ENCODE measurements around the gene VEGFB. TPM values are rescaled to one million over a fixed set of nuclear protein-coding genes. Genes with fewer than 3 reads are reported as not detected.

Gene VEGFB
- total RNA-seq, 2 experiments from 2014 or later, result 78.9 to 82.1 TPM

DNA sequence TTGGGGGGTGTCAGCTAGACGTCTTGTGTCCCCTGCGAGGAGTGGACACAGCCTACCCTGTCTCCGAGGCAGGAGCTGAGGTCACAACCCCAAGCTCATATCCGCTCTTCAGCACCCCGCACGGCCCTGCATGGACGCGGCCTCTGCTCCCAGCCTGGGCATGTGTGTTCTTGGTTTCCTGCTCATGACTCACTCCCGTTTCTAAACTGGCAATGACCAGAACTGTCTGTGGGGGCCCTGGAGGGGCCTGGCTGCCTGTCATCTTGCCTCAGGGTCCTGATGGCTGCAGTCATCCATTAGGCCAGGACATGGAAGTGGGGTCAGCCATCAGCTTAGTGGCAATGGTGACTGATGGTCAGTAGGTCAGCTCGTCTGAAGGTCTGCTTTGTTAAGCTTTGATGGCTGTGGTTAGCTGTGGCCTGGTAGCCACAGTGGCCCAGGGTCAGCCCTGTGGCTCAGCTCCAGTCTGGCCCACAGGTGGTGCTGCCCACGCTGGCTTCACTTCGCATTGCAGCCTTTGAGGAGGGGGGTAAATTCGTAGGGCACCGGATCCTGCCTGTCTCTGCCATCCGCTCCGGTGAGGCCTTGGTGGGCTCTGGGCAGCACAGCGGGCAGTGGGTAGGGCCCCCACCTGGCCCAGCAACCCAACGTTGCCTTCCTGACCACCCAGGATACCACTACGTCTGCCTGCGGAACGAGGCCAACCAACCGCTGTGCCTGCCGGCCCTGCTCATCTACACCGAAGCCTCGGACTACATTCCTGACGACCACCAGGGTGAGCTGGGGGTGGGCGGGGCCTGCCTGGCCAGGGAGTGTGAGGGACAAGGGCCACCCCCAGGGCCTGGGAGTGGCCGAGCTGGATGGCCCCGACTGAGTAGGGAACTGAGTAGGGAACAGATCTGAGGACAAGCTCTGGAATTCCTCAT is 28.9 kb downstream of the VEGFB start:
- H3K9me3 Mint-ChIP-seq, result no peaks in the 10 kb centered on the region
- peaks cover 11% of the 10 kb centered on the region for H3K36me3 Mint-ChIP-seq
- intact Hi-C loops (cut with micrococcal nuclease), result no loop called here
- H3K27me3 Mint-ChIP-seq, result no peaks in the 10 kb centered on the region
- no peak overlapping the region for H3K27ac Mint-ChIP-seq
- DNase-seq, result no peak
- ChIA-PET POLR2A (interaction anchor here (0.8 kb wide), 1 partner anchor 9 kb away, joined by 3 read pairs; no protein-coding TSS in a partner anchor), CTCF (interaction anchor here (0.9 to 1.5 kb wide), 2 partner anchors 17 to 37 kb away, joined by 3 read pairs; partner anchors contain the start of genes CATSPERZ and PPP1R14B)
- H3K4me3 Mint-ChIP-seq, result no peak overlapping the region
- peaks cover 12% of the 10 kb centered on the region for H3K4me1 Mint-ChIP-seq (ENCODE audit: low read depth)

DNA sequence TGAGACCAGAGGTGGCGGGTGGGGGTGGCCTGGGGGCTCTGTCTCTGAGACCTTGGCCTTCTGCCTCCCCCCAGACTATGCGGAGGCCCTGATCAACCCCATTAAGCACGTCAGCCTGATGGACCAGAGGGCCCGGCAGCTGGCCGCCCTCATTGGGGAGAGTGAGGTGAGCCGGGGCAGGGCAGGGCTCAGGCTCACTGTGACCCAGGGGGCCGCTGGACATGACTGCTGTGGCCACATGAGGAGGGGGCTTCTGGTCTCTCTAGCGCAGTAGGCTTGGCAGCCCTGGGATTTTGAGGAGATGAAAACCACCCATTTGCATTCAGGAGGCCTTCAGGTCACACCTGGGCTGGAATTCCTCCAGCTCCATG is 29.5 kb downstream of the VEGFB start:
- Mint-ChIP-seq H3K36me3 (peaks cover 13% of the 10 kb centered on the region), H3K27ac (no peak overlapping the region), H3K4me1 (ENCODE audit: low read depth) (peaks cover 18% of the 10 kb centered on the region), H3K27me3 (no peaks in the 10 kb centered on the region), H3K4me3 (no peak overlapping the region), H3K9me3 (no peaks in the 10 kb centered on the region)
- DNase-seq, result no peak
- ChIA-PET CTCF (interaction anchor here (0.9 to 1.5 kb wide), 2 partner anchors 18 to 37 kb away, joined by 3 read pairs; partner anchors contain the start of genes CATSPERZ and PPP1R14B), POLR2A (interaction anchor here (0.8 kb wide), 1 partner anchor 9 kb away, joined by 3 read pairs; no protein-coding TSS in a partner anchor)
- intact Hi-C loops (cut with micrococcal nuclease), result no loop called here

DNA sequence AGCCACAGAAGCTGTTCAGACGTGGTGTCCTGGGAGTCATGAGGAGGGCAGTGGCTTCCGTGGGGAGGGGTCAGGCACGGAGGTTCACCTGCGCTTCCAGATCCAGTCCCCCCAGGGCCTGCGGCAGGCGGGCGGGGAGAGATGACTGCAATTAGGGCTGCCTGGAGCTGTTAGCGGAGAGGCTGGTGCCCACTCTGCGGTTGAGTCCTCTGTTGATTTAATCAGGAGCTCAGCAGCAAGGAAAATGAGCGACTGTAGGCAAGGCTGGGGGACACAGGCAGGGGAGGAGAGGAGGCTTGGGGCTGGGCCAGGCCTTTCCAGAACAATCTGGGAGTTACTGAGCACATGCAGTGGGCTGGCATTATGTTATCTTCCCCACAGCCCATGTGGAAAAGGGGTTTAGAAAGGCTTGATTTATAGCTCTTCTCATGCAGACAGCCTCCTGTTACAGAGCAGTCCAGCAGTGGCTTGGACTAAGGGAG is 30.0 kb downstream of the VEGFB start:
- CTCF ChIA-PET, result interaction anchor here (0.9 to 1.9 kb wide), 3 partner anchors 14 to 36 kb away, joined by 3 to 7 read pairs (median 3); partner anchors contain the start of genes CATSPERZ, PLCB3 and PPP1R14B
- H3K27ac Mint-ChIP-seq, result no peak overlapping the region
- no peaks in the 10 kb centered on the region for H3K27me3 Mint-ChIP-seq
- no peaks in the 10 kb centered on the region for H3K9me3 Mint-ChIP-seq
- intact Hi-C loops (cut with micrococcal nuclease), result no loop called here
- H3K4me1 Mint-ChIP-seq (ENCODE audit: low read depth), result peaks cover 18% of the 10 kb centered on the region
- POLR2A ChIA-PET, result interaction anchor here (0.8 kb wide), 1 partner anchor 10 kb away, joined by 3 read pairs; no protein-coding TSS in a partner anchor
- H3K36me3 Mint-ChIP-seq, result peaks cover 12% of the 10 kb centered on the region
- DNase-seq, result no peak
- no peak overlapping the region for H3K4me3 Mint-ChIP-seq

GRCh38 chr11:64265176-64266160 is 31.1 kb downstream of the VEGFB start:
- Mint-ChIP-seq H3K4me3 (no peak overlapping the region), H3K27ac (no peak overlapping the region), H3K9me3 (no peaks in the 10 kb centered on the region), H3K27me3 (no peaks in the 10 kb centered on the region), H3K4me1 (ENCODE audit: low read depth) (peaks cover 11% of the 10 kb centered on the region), H3K36me3 (peaks cover 13% of the 10 kb centered on the region)
- ChIA-PET CTCF (interaction anchor here (1.0 to 1.9 kb wide), 4 partner anchors 11 to 36 kb away, joined by 3 to 7 read pairs (median 4); partner anchors contain the start of genes PLCB3 and PPP1R14B), POLR2A (no interaction called here)
- intact Hi-C loops (cut with micrococcal nuclease), result no loop called here
- DNase-seq, result no peak

- Mint-ChIP-seq H3K36me3 (peaks cover 13% of the 10 kb centered on the region), H3K4me3 (no peak overlapping the region), H3K27ac (no peak overlapping the region), H3K9me3 (no peaks in the 10 kb centered on the region), H3K27me3 (no peaks in the 10 kb centered on the region), H3K4me1 (ENCODE audit: low read depth) (peaks cover 11% of the 10 kb centered on the region)
- ChIA-PET POLR2A (no interaction called here), CTCF (interaction anchor here (1.3 to 1.9 kb wide), 2 partner anchors 12 to 16 kb away, joined by 4 to 7 read pairs; partner anchors contain the start of gene PLCB3)
- no peak for DNase-seq
- intact Hi-C loops (cut with micrococcal nuclease), result no loop called here
Observed at GRCh38 chr11:64266339-64266738, 32.0 kb downstream of the VEGFB start.

GRCh38 chr11:64267207-64267945 is 33.0 kb downstream of the VEGFB start:
- H3K9me3 Mint-ChIP-seq, result no peaks in the 10 kb centered on the region
- peaks cover 12% of the 10 kb centered on the region for H3K36me3 Mint-ChIP-seq
- peaks cover 15% of the 10 kb centered on the region for H3K4me1 Mint-ChIP-seq (ENCODE audit: low read depth)
- H3K27ac Mint-ChIP-seq, result no peak overlapping the region
- DNase-seq, result no peak
- ChIA-PET POLR2A (interaction anchor here (0.6 to 3.5 kb wide), 3 partner anchors 22 to 1697 kb away, joined by 3 to 22 read pairs (median 5); partner anchors contain the start of genes PPP1R14B, PRDX5 and TRMT112), CTCF (interaction anchor here (0.6 to 6.4 kb wide), 5 partner anchors 15 to 598 kb away, joined by 3 to 46 read pairs (median 3); partner anchors contain the start of gene CATSPERZ)
- H3K27me3 Mint-ChIP-seq, result no peaks in the 10 kb centered on the region
- H3K4me3 Mint-ChIP-seq, result no peak overlapping the region
- intact Hi-C loops (cut with micrococcal nuclease), result no loop called here

DNA sequence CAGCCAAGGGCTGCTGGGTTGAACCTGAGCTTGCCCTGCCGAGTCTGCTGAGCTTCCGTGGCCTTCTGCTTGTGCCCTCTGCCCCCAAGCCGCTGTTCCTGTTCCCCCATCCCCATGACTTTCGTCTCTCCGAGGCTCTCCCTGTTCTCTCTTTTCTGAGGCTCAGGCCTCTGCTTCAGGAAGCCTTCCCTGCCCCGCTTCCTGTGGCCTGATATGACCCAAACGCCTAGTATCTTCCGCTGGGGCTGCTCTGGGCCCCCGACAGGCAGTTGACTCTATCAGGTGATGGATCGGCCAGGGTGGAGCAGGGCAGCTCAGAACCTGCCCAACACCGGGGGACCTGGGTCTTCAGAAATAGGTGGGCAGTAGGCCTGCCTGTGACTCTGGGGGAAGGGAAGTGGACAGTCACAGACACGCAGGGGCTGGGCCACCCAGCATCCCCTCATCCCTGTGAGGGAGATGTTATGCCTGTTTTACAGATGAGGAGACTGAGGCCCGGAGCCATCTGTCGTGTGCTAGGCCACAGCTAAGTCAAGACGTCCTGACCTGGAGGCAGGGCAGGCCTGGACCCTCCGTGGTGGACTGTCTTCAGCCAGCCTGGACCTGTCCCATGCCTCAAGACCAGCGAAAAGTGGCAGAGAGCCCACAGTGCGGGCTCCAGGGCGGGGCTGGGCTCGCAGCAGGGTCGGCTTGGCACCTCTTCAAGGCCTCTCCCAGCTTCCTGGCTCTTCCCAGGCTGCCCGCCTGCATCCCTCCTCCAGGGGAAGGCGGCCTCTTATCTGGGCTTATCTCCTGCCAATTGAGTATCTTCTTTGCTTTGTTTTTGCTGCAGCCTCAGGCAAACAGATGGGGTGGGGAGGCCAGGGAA is 33.9 kb downstream of the VEGFB start:
- Mint-ChIP-seq H3K36me3 (peaks cover 8% of the 10 kb centered on the region), H3K9me3 (no peaks in the 10 kb centered on the region), H3K4me1 (ENCODE audit: low read depth) (peaks cover 15% of the 10 kb centered on the region), H3K27me3 (no peaks in the 10 kb centered on the region), H3K27ac (peak overlapping the region; percentile 95), H3K4me3 (peak overlapping the region; percentile 89)
- intact Hi-C loops (cut with micrococcal nuclease), result no loop called here
- ChIA-PET POLR2A (interaction anchor here (0.8 to 4.1 kb wide), 12 partner anchors 16 to 83 kb away, joined by 3 to 36 read pairs (median 8); partner anchors contain the start of genes BAD, ESRRA, FERMT3 and FKBP2), CTCF (interaction anchor here (0.6 to 6.4 kb wide), 12 partner anchors 16 to 75 kb away, joined by 3 to 46 read pairs (median 4); partner anchors contain the start of genes BAD, CATSPERZ, ESRRA and PRDX5)
- no peak for DNase-seq

GRCh38 chr11:64268893-64269539 is 34.6 kb downstream of the VEGFB start:
- peaks cover 15% of the 10 kb centered on the region for H3K4me1 Mint-ChIP-seq (ENCODE audit: low read depth)
- H3K27me3 Mint-ChIP-seq, result no peaks in the 10 kb centered on the region
- DNase-seq, result peak; percentile 66
- peak overlapping the region; percentile 95 for H3K27ac Mint-ChIP-seq
- H3K4me3 Mint-ChIP-seq, result peak overlapping the region; percentile 89
- H3K9me3 Mint-ChIP-seq, result no peaks in the 10 kb centered on the region
- POLR2A ChIA-PET, result interaction anchor here (0.8 to 4.1 kb wide), 15 partner anchors 9 to 84 kb away, joined by 3 to 36 read pairs (median 8); partner anchors contain the start of genes BAD, ESRRA, FERMT3 and FKBP2
- CTCF ChIA-PET, result interaction anchor here (0.6 to 6.4 kb wide), 12 partner anchors 16 to 74 kb away, joined by 3 to 46 read pairs (median 4); partner anchors contain the start of genes BAD, CATSPERZ, ESRRA and FERMT3
- peaks cover 8% of the 10 kb centered on the region for H3K36me3 Mint-ChIP-seq
- intact Hi-C loops (cut with micrococcal nuclease), result loop anchor here (1.0 kb wide), 1 partner anchor 18 kb away; the partner anchor contains the start of gene PLCB3

DNA sequence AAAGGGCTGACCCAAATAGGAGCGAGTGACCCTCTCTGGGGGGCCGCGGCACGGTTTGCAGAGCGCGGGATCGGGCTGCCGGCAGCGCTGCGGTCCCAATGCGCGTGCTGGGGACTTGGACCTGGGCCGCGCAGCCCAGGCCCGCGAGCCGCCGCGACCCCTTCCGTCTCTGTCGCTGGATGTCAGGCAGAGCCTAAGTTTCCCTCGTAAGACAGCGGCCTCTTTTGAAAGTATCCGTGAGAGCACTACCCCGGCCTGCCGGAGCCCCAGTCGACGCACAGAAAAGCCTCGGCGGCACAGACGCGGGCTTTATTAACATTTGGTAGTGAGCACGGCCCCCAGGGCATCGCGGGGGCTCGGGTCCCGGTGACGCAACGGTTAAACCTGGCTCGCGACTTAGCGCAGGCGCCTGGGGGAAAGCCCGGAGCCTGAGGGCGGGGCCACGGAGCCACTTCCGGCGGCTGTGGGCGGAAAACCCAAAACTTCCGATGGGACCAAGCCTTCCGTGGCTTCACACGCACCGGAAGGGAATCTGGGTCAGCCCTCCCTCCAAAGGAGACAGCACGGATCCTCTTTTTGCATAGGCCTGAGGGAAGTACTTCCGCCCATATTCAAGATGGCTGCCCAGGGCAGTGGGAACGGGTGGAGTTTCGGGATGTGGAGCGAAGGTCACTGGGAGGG is 35.3 kb downstream of the VEGFB start:
- CTCF ChIA-PET, result interaction anchor here (0.7 to 6.4 kb wide), 12 partner anchors 16 to 65 kb away, joined by 3 to 46 read pairs (median 4); partner anchors contain the start of genes CATSPERZ, ESRRA, FERMT3 and GPR137
- peaks cover 8% of the 10 kb centered on the region for H3K36me3 Mint-ChIP-seq
- POLR2A ChIA-PET, result interaction anchor here (0.8 to 4.1 kb wide), 14 partner anchors 9 to 84 kb away, joined by 3 to 36 read pairs (median 6); partner anchors contain the start of genes BAD, FERMT3, FKBP2 and GPR137
- peak overlapping the region; percentile 89 for H3K4me3 Mint-ChIP-seq
- no peaks in the 10 kb centered on the region for H3K9me3 Mint-ChIP-seq
- DNase-seq, result peak; percentile 99
- peak overlapping the region; percentile 95 for H3K27ac Mint-ChIP-seq
- H3K4me1 Mint-ChIP-seq (ENCODE audit: low read depth), result peaks cover 15% of the 10 kb centered on the region
- intact Hi-C loops (cut with micrococcal nuclease), result loop anchor here (1.0 to 2.0 kb wide), 8 partner anchors 16 to 84 kb away; partner anchors contain the start of genes ESRRA, FKBP2, GPR137 and PLCB3
- H3K27me3 Mint-ChIP-seq, result no peaks in the 10 kb centered on the region
